K562 (cell line): ENCODE measurements around the gene HOXB4. TPM values are rescaled to one million over a fixed set of nuclear protein-coding genes. Genes with fewer than 3 reads are reported as not detected.

ENCODE experiments used
- ARNT ChIP-seq, 2 experiments: fragments of 450-650 bp; IDR thresholded peaks; 2 replicates each; pipeline ENCODE4 v1.6.1; 2016; ENCODE audit warnings: mild to moderate bottlenecking in 1 of 2
- CXXC5 ChIP-seq: fragments of 250-450 bp; sonication (Bioruptor Pico); IDR thresholded peaks from 2 replicates; pipeline ENCODE4 v1.8.0; 2022; ENCODE audit warnings: inconsistent platforms, mild to moderate bottlenecking, moderate library complexity
- ELF1 ChIP-seq: fragments of 200-800 bp; sonication (Bioruptor generic); IDR thresholded peaks from 2 replicates; pipeline ENCODE4 v1.6.1; 2016; ENCODE audit warnings: missing genetic modification characterization, missing compliant biosample characterization
- ELF2 ChIP-seq: fragments of 250-450 bp; sonication (Bioruptor Pico); IDR thresholded peaks from 2 replicates; pipeline ENCODE4 v1.5.0; 2021; ENCODE audit warnings: mild to moderate bottlenecking
- EP300 ChIP-seq: IDR thresholded peaks from 2 replicates; pipeline ENCODE4 v1.6.1; 2012; ENCODE audit warnings: low read length, improper control_type of control experiment
- ERF ChIP-seq: fragments of 450-650 bp; formaldehyde crosslinking; IDR thresholded peaks from 2 replicates; pipeline ENCODE4 v1.4.0; 2020; ENCODE audit warnings: mild to moderate bottlenecking, mixed read lengths
- ETV1 ChIP-seq: fragments of 450-650 bp; conservative IDR thresholded peaks from 2 replicates; pipeline ENCODE4 v1.6.1; 2016; ENCODE audit warnings: missing genetic modification characterization, control low read depth, low read depth, missing compliant biosample characterization
- ILF3 ChIP-seq: fragments of 450-650 bp; IDR thresholded peaks from 2 replicates; pipeline ENCODE4 v1.6.1; 2018; ENCODE audit warnings: antibody characterized with exemption, mild to moderate bottlenecking, moderate library complexity, borderline replicate concordance
- MAFK ChIP-seq: IDR thresholded peaks from 2 replicates; pipeline ENCODE4 v1.6.1; 2011; ENCODE audit warnings: low read length, improper control_type of control experiment
- PHF21A ChIP-seq: fragments of 450-650 bp; IDR thresholded peaks from 2 replicates; pipeline ENCODE4 v1.6.1; 2017; ENCODE audit warnings: low read depth, borderline replicate concordance
- PKNOX1 ChIP-seq: fragments of 450-650 bp; IDR thresholded peaks from 2 replicates; pipeline ENCODE4 v1.6.1; 2016
- RAD21 ChIP-seq, 2 experiments: fragments of 250-450 bp in 1 of 2; fragments of 450-650 bp in 1 of 2; sonication (Bioruptor Pico) in 1 of 2; formaldehyde crosslinking in 1 of 2; IDR thresholded peaks in 1 of 2; conservative IDR thresholded peaks in 1 of 2; 2 replicates each; pipeline versions ENCODE4 v1.4.0 to v1.8.0; 2020 to 2022; ENCODE audit warnings: mild to moderate bottlenecking in 2 of 2, moderate library complexity in 1 of 2
- RFX5 ChIP-seq: IDR thresholded peaks from 2 replicates; pipeline ENCODE4 v1.6.1; 2011; ENCODE audit warnings: low read depth, mild to moderate bottlenecking, improper control_type of control experiment, low read length
- SAFB ChIP-seq: fragments of 200-400 bp; formaldehyde crosslinking; IDR thresholded peaks from 2 replicates; pipeline ENCODE4 v1.6.1; 2017; ENCODE audit warnings: low read depth, low read length, borderline replicate concordance
- SMARCA4 ChIP-seq: fragments of 450-650 bp; IDR thresholded peaks from 2 replicates; pipeline ENCODE4 v1.6.1; 2016
- SMARCC2 ChIP-seq: fragments of 450-650 bp; IDR thresholded peaks from 2 replicates; pipeline ENCODE4 v1.6.1; 2017; ENCODE audit warnings: antibody characterized with exemption, moderate library complexity, mild to moderate bottlenecking, low read depth
- STAT5A ChIP-seq: IDR thresholded peaks from 2 replicates; pipeline ENCODE4 v1.6.1; 2012; ENCODE audit warnings: low read length, inconsistent platforms, borderline replicate concordance
- TAL1 ChIP-seq: fragments of 450-650 bp; IDR thresholded peaks from 2 replicates; pipeline ENCODE4 v1.6.1; 2016; ENCODE audit warnings: mild to moderate bottlenecking
- TBP ChIP-seq: optimal IDR thresholded peaks from 2 replicates; pipeline ENCODE3; 2011; ENCODE audit warnings: low read depth, low read length, improper control_type of control experiment
- TSC22D4 ChIP-seq: fragments of 450-650 bp; IDR thresholded peaks from 2 replicates; pipeline ENCODE4 v1.6.1; 2016; ENCODE audit warnings: missing genetic modification characterization, missing biosample characterization, control low read depth
- ZBTB7A ChIP-seq: IDR thresholded peaks from 2 replicates; pipeline ENCODE4 v1.6.1; 2011; ENCODE audit warnings: low read depth, mild to moderate bottlenecking, low read length, moderate library complexity, borderline replicate concordance; ENCODE audit not compliant: control insufficient read depth
- ZKSCAN8 ChIP-seq: fragments of 200-800 bp; sonication (Bioruptor generic); IDR thresholded peaks from 2 replicates; pipeline ENCODE4 v1.6.1; 2016; ENCODE audit warnings: missing genetic modification characterization, missing compliant biosample characterization
- ZNF197 ChIP-seq: fragments of 200-800 bp; sonication (Bioruptor generic); IDR thresholded peaks from 2 replicates; pipeline ENCODE4 v1.6.1; 2016; ENCODE audit warnings: low read depth, missing genetic modification characterization, missing compliant biosample characterization
- ZNF23 ChIP-seq: fragments of 250-450 bp; sonication (Bioruptor Pico); IDR thresholded peaks from 2 replicates; pipeline ENCODE4 v1.4.0; 2020; ENCODE audit warnings: mild to moderate bottlenecking
- ZNF384 ChIP-seq: IDR thresholded peaks from 2 replicates; pipeline ENCODE4 v1.6.1; 2012; ENCODE audit warnings: low read depth, low read length, improper control_type of control experiment
- ZNF584 ChIP-seq: fragments of 200-800 bp; sonication (Bioruptor generic); IDR thresholded peaks from 2 replicates; pipeline ENCODE4 v1.6.1; 2016; ENCODE audit warnings: low read depth, mild to moderate bottlenecking, missing genetic modification characterization, missing compliant biosample characterization
- ZNF740 ChIP-seq, 3 experiments: fragments of 200-800 bp in 1 of 3; sonication (Bioruptor generic) in 1 of 3; sonication (generic) in 1 of 3; formaldehyde crosslinking in 1 of 3; IDR thresholded peaks; 2 replicates each; pipeline versions ENCODE4 v1.6.1 to v1.8.0; 2016 to 2022; ENCODE audit warnings: mild to moderate bottlenecking in 2 of 3, missing compliant biosample characterization in 2 of 3, missing genetic modification characterization in 2 of 3, missing genetic modification reagents in 1 of 3
- polyA plus RNA-seq, 8 experiments: library from polyadenylated mRNA; depleted of rRNA in 4 of 8; stranded (reverse) in 5 of 8; unstranded in 3 of 8; fragments of >200 nt; fragmentation: Nextera tagmentation in 2 of 8; fragmentation: Illumina TruSeq in 1 of 8; extraction: Ambion mirVana in 2 of 8; extraction: Trizol in 1 of 8; gene quantifications; 2 replicates each; pipeline versions ENCODE4 v1.2.1 to v1.2.3, GENCODE V29; 2011 to 2014; ENCODE audit warnings: inconsistent platforms in 1 of 8, missing spikeins in 1 of 8
- total RNA-seq, 7 experiments: library from RNA; depleted of rRNA in 6 of 7; stranded (reverse); fragments of >200 nt in 6 of 7; fragmentation: Illumina TruSeq in 2 of 7; extraction: Trizol in 2 of 7; gene quantifications; 2 replicates each; pipeline versions ENCODE4 v1.2.1 to v1.2.3, GENCODE V29; 2011 to 2021; ENCODE audit warnings: low replicate concordance in 1 of 7

Gene HOXB4
- total and polyA plus RNA-seq, 9 of the 15 experiments (the other 6 are each of a cell fraction or from before 2014, with no cell fraction given) = 1.6 to 34.9 (median 14.9) TPM

- peak; percentile 61; the same call in 1 of the 2 replicates for TF ChIP-seq ZBTB7A
- TF ChIP-seq ETV1 (tag) = 0 out of 2 replicates have a peak, but pooled peaks have one; percentile 42
- TF ChIP-seq ILF3 = peak; percentile 15; the same call in 1 of the 2 replicates
- TF ChIP-seq ELF1 (tag) = peak; percentile 56
- peak; percentile 67; the same call in 1 of the 2 replicates for TF ChIP-seq PKNOX1
- no peak for TF ChIP-seq MAFK
- TF ChIP-seq SMARCA4 = peak; percentile 66; the same call in 1 of the 2 replicates
- TF ChIP-seq ELF2 (CRISPR knock-in tag) = no peak
- peak; percentile 80; the same call in 1 of the 2 replicates for TF ChIP-seq SMARCC2
- peak in 1 of 2 experiments; percentile 5; a peak in 1 of 4 replicates for TF ChIP-seq RAD21 (CRISPR knock-in tag; conservative IDR thresholded peaks at IDR 0.05 in 1 of 2, IDR thresholded peaks at IDR 0.05 in 1 of 2)
- TF ChIP-seq STAT5A = 0 out of 2 replicates have a peak, but pooled peaks have one; percentile 12
- TF ChIP-seq ZNF384 = peak; percentile 77
- no peak for TF ChIP-seq TSC22D4 (tag)
- peak; percentile 32 for TF ChIP-seq TAL1
- no peak for TF ChIP-seq RFX5
- peak; percentile 59 for TF ChIP-seq TBP
- TF ChIP-seq ERF (CRISPR knock-in tag) = 0 out of 2 replicates have a peak, but pooled peaks have one; percentile 16
- peak; percentile 89; the same call in 1 of the 2 replicates for TF ChIP-seq PHF21A
- TF ChIP-seq SAFB = no peak
- TF ChIP-seq ZNF584 (CRISPR knock-in tag) = no peak
- TF ChIP-seq ARNT (IDR thresholded peaks at IDR 0.05) = peak; percentile 56 to 62; a peak in 2 of 4 replicates
- TF ChIP-seq CXXC5 (CRISPR knock-in tag) = peak; percentile 39; the same call in 1 of the 2 replicates
- TF ChIP-seq ZNF740 (CRISPR knock-in tag; IDR thresholded peaks at IDR 0.05) = no peak
- 0 out of 4 replicates have a peak, but pooled peaks of 1 of the 2 experiments have one; percentile 86 for TF ChIP-seq ZNF740 (tag; IDR thresholded peaks at IDR 0.05)
- peak; percentile 53; the same call in 1 of the 2 replicates for TF ChIP-seq ZKSCAN8 (CRISPR knock-in tag)
- no peak for TF ChIP-seq ZNF23 (CRISPR knock-in tag)
- peak; percentile 67 for TF ChIP-seq ZNF197 (CRISPR knock-in tag)
- TF ChIP-seq EP300 = peak; percentile 48; the same call in 1 of the 2 replicates
Observed at GRCh38 chr17:48547808-48548522, 30.2 kb downstream of the HOXB4 start (continued).
